Keratinocyte (primary cell): ENCODE measurements around the gene ATP1A3. TPM values are rescaled to one million over a fixed set of nuclear protein-coding genes. Genes with fewer than 3 reads are reported as not detected.

ENCODE experiments used
- DNase-seq: peaks from one replicate; pipeline ENCODE4 v3.0.0-alpha.2; 2011; ENCODE audit warnings: low read depth, missing footprints, low spot score
- FAIRE-seq: peaks from 2 replicates; lab custom pipeline; 2011; peaks lifted over from hg19 to GRCh38; lab: Jason Lieb, UNC
- H2AFZ ChIP-seq: 2 replicates; pipeline ENCODE4 v1.6.0; 2012; ENCODE audit warnings: low read length, control low read depth, inconsistent platforms; ENCODE audit not compliant: control insufficient read depth
- H3K27ac ChIP-seq: 2 replicates; pipeline ENCODE4 v1.5.1; 2011; ENCODE audit warnings: low read length; ENCODE audit not compliant: control insufficient read depth, insufficient read depth
- H3K27me3 ChIP-seq: 3 replicates; pipeline ENCODE4 v1.6.0; 2011; ENCODE audit warnings: low read length; ENCODE audit not compliant: control insufficient read depth, insufficient read depth; ENCODE audit errors: extremely low read depth
- H3K36me3 ChIP-seq, 2 experiments: 2 replicates in 1 of 2; 3 replicates in 1 of 2; pipeline ENCODE4 v1.5.1; 2011; ENCODE audit warnings: low read length in 2 of 2, mild to moderate bottlenecking in 1 of 2; ENCODE audit not compliant: control insufficient read depth in 2 of 2, insufficient read depth in 2 of 2; ENCODE audit errors: extremely low read depth in 1 of 2
- H3K4me1 ChIP-seq: 3 replicates; pipeline ENCODE4 v1.5.1; 2011; ENCODE audit warnings: low read length; ENCODE audit not compliant: control insufficient read depth, insufficient read depth; ENCODE audit errors: extremely low read depth
- H3K4me2 ChIP-seq: 3 replicates; pipeline ENCODE4 v1.6.0; 2011; ENCODE audit warnings: low read depth, low read length; ENCODE audit not compliant: control insufficient read depth, insufficient read depth; ENCODE audit errors: extremely low read depth
- H3K4me3 ChIP-seq, 3 experiments: fragments of 200-600 bp in 1 of 3; sonication (generic) in 1 of 3; 2 replicates in 2 of 3; 3 replicates in 1 of 3; pipeline ENCODE4 v1.5.1; 2011 to 2016; ENCODE audit warnings: low read length in 3 of 3, mild to moderate bottlenecking in 3 of 3, control low read depth in 2 of 3, inconsistent platforms in 1 of 3, low read depth in 1 of 3, mixed read lengths in 1 of 3, mixed run types in 1 of 3, moderate library complexity in 1 of 3; ENCODE audit not compliant: control insufficient read depth in 2 of 3, insufficient read depth in 2 of 3; ENCODE audit errors: extremely low read depth in 1 of 3
- H3K79me2 ChIP-seq: 2 replicates; pipeline ENCODE4 v1.6.0; 2012; ENCODE audit warnings: low read length; ENCODE audit not compliant: control insufficient read depth, insufficient read depth
- H3K9ac ChIP-seq: 3 replicates; pipeline ENCODE4 v1.6.0; 2011; ENCODE audit warnings: low read length; ENCODE audit not compliant: control insufficient read depth, insufficient read depth; ENCODE audit errors: extremely low read depth
- H3K9me1 ChIP-seq: 3 replicates; pipeline ENCODE4 v1.6.0; 2011; ENCODE audit warnings: low read length; ENCODE audit not compliant: control insufficient read depth, insufficient read depth; ENCODE audit errors: extremely low read depth
- H3K9me3 ChIP-seq: 2 replicates; pipeline ENCODE4 v1.5.1; 2012; ENCODE audit warnings: low read depth, low read length; ENCODE audit not compliant: control insufficient read depth
- H4K20me1 ChIP-seq: 3 replicates; pipeline ENCODE4 v1.6.0; 2011; ENCODE audit warnings: low read length; ENCODE audit not compliant: control insufficient read depth, insufficient read depth; ENCODE audit errors: extremely low read depth
- EZH2 ChIP-seq: IDR thresholded peaks from one replicate; pipeline ENCODE4 v1.6.1; 2012; ENCODE audit warnings: inconsistent platforms, mild to moderate bottlenecking, low read length, moderate library complexity
- dilution Hi-C: fragments of 300-500 bp; cut with MboI; formaldehyde crosslinking; loops from one replicate; pipeline ENCODE4 v1.7.0; 2020; ENCODE audit warnings: low sequenced_read_pairs; ENCODE audit not compliant: extremely low pct_ligation_motif_present
- polyA plus RNA-seq, 5 experiments: library from polyadenylated mRNA; depleted of rRNA in 3 of 5; stranded (reverse) in 3 of 5; stranded (forward) in 1 of 5; unstranded in 1 of 5; fragments of >200 nt; gene quantifications; 1 replicate in 1 of 5; 2 replicates in 3 of 5; 3 replicates in 1 of 5; pipeline versions ENCODE4 v1.2.1 to v1.2.3, GENCODE V29; 2011 to 2012; ENCODE audit warnings: missing spikeins in 2 of 5, low read depth in 1 of 5, low replicate concordance in 1 of 5
- TF ChIP-seq, protein P1 (sequence below), 3 experiments: IDR thresholded peaks in 1 of 3; conservative IDR thresholded peaks in 1 of 3; optimal IDR thresholded peaks in 1 of 3; 2 replicates in 2 of 3; 3 replicates in 1 of 3; pipeline versions ENCODE3 to v1.5.1; 2011; ENCODE audit warnings: low read length in 3 of 3, mild to moderate bottlenecking in 3 of 3, moderate library complexity in 2 of 3, control low read depth in 1 of 3, inconsistent platforms in 1 of 3; ENCODE audit not compliant: insufficient read depth in 2 of 3; ENCODE audit errors: extremely low read depth in 1 of 3

ATP1A3 gene
- polyA plus RNA-seq, 1 donor (not counting 4 experiments of a cell fraction or from before 2014, with no cell fraction given), result not detected

GRCh38 chr19:41930926-41931592, 63.0 kb downstream of the ATP1A3 start:
- Histone ChIP-seq H3K9ac (no peak overlapping the region), H3K27me3 (peaks cover 91% of the 10 kb centered on the region), H3K4me3 (no peak overlapping the region), H3K36me3 (no peaks in the 10 kb centered on the region), H2AFZ (no peak overlapping the region), H3K9me3 (no peaks in the 10 kb centered on the region), H4K20me1 (peaks cover 3% of the 10 kb centered on the region), H3K4me2 (no peak overlapping the region), H3K4me1 (peaks cover 12% of the 10 kb centered on the region), H3K9me1 (no peaks in the 10 kb centered on the region), H3K27ac (no peak overlapping the region), H3K79me2 (no peaks in the 10 kb centered on the region)
- FAIRE-seq, result no peak
- dilution Hi-C loops, result no loop called here
- no peak for TF ChIP-seq EZH2
- TF ChIP-seq, protein P1, sequence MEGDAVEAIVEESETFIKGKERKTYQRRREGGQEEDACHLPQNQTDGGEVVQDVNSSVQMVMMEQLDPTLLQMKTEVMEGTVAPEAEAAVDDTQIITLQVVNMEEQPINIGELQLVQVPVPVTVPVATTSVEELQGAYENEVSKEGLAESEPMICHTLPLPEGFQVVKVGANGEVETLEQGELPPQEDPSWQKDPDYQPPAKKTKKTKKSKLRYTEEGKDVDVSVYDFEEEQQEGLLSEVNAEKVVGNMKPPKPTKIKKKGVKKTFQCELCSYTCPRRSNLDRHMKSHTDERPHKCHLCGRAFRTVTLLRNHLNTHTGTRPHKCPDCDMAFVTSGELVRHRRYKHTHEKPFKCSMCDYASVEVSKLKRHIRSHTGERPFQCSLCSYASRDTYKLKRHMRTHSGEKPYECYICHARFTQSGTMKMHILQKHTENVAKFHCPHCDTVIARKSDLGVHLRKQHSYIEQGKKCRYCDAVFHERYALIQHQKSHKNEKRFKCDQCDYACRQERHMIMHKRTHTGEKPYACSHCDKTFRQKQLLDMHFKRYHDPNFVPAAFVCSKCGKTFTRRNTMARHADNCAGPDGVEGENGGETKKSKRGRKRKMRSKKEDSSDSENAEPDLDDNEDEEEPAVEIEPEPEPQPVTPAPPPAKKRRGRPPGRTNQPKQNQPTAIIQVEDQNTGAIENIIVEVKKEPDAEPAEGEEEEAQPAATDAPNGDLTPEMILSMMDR (optimal IDR thresholded peaks at IDR 0.05 in 1 of 3, IDR thresholded peaks at IDR 0.05 in 1 of 3, conservative IDR thresholded peaks at IDR 0.05 in 1 of 3; ENCODE audit: extremely low read depth in 1 of 3, insufficient read depth in 2 of 3, low read length in 3 of 3), result peak; percentile 40 to 64 (median 41)
- DNase-seq, result no peak

GRCh38 chr19:41930322-41930722, 63.7 kb downstream of the ATP1A3 start:
- no peak for TF ChIP-seq EZH2
- TF ChIP-seq, protein P1 (optimal IDR thresholded peaks at IDR 0.05 in 1 of 3, IDR thresholded peaks at IDR 0.05 in 1 of 3, conservative IDR thresholded peaks at IDR 0.05 in 1 of 3; ENCODE audit: extremely low read depth in 1 of 3, insufficient read depth in 2 of 3, low read length in 3 of 3), result no peak
- Histone ChIP-seq H3K27ac (no peak overlapping the region), H3K79me2 (no peaks in the 10 kb centered on the region), H3K9me3 (no peaks in the 10 kb centered on the region), H3K27me3 (peaks cover 93% of the 10 kb centered on the region), H3K36me3 (no peaks in the 10 kb centered on the region), H3K9ac (no peak overlapping the region), H3K9me1 (no peaks in the 10 kb centered on the region), H4K20me1 (peaks cover 2% of the 10 kb centered on the region), H2AFZ (no peak overlapping the region), H3K4me3 (no peak overlapping the region), H3K4me2 (no peak overlapping the region), H3K4me1 (peaks cover 9% of the 10 kb centered on the region)
- dilution Hi-C loops, result no loop called here
- DNase-seq (no peak), FAIRE-seq (no peak)
